ENCODE data around the gene PDLIM7. TPM values are rescaled to one million over a fixed set of nuclear protein-coding genes. Genes with fewer than 3 reads are reported as not detected.

Gene PDLIM7
- total RNA-seq, 2 donors from 2014 or later = 44.6 to 47.5 TPM

GRCh38 chr5:177500685-177501522 lies 3.5 kb upstream of the PDLIM7 start:
- H3K36me3 Mint-ChIP-seq = no peaks in the 10 kb centered on the region
- DNase-seq (ENCODE audit: low spot score in 2 of 2) (peak; percentile 77 to 92), ATAC-seq (peak; percentile 27 to 34)
- no peaks in the 10 kb centered on the region for H3K9me3 Mint-ChIP-seq
- H3K27ac Mint-ChIP-seq = no peak overlapping the region

GRCh38 chr5:177499842-177500241 lies 2.4 kb upstream of the PDLIM7 start:
- DNase-seq (ENCODE audit: low spot score in 2 of 2) (no peak), ATAC-seq (no peak)
- Mint-ChIP-seq H3K27ac (no peak overlapping the region), H3K36me3 (no peaks in the 10 kb centered on the region), H3K9me3 (no peaks in the 10 kb centered on the region)

DNA sequence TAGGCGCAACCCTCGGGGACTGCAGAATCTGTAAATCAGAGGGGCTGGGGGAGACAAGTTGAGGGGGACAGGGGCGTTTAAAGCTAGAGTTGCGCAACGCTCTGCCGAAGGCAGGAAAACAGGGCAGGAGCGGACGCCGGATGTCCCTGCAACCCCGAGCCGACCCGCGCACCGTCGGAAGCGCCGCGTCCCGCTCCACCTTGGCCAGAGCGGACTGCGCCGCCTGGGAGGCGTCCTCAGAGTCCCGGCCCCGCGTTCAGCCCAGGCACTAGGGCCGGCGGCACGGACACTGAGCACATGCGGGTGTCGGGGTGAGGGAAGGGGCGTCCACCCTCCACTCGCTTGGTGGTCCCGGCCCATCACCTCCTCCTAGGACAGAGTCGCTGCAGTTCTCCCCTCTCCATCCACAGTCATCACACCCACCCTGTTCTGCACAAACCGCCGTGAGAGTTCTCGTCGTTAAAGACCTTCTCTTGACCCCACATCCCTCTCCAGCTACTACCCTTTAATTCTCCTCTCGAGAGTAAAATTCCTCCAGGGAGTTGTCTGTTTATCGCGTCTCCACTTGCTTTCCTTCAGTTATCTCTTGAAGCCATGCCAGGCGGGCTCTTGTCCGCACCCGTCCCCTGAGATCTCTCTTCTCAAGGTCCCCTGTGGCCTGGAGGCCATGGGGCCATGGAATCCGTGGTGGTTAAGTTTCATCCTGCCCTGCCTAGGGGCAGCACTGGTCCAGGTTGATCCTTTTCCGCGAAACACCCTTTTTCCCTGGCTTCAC lies 796 bp upstream of the PDLIM7 start:
- H3K36me3 Mint-ChIP-seq = no peaks in the 10 kb centered on the region

DNA sequence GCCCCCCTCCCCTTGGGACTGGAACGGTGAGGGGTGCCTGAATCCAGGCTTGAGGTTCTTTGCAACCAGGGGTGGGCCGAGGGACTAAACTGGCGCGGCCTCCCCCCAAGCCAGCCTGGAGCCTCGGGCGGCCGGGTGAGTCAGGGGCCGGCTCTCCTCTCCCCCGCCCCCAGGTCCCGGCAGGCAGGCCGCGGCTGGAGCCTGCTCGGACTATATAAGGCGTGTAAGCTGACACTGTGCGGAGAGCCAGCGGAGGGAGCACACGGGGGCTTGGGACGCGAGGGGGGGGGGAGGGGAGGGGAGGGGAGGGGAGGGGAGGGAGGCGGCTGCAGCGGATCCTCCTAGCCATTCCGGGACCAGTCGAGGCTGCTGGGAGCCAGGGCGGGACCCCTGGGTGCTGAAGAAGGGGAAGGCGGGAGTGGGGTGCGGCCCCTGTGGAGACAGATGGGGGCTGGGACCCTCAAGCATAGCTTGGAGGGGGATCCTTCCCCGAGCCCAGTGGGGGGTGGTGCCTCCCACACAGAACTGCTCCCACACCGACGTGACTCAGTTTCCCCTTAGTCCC lies 595 bp downstream of the PDLIM7 start:
- no peaks in the 10 kb centered on the region for H3K9me3 Mint-ChIP-seq
- H3K27ac Mint-ChIP-seq = no peak overlapping the region
- DNase-seq (ENCODE audit: low spot score in 2 of 2) (no peak), ATAC-seq (peak in 1 of 2 donors; percentile 8)
- no peaks in the 10 kb centered on the region for H3K36me3 Mint-ChIP-seq

More for the DNA sequence above, 796 bp upstream of the PDLIM7 start:
- ATAC-seq = peak; percentile 7 to 24
- DNase-seq (ENCODE audit: low spot score in 2 of 2) = peak in 1 of 2 donors; percentile 67
- no peaks in the 10 kb centered on the region for H3K9me3 Mint-ChIP-seq
- H3K27ac Mint-ChIP-seq = peak overlapping the region; percentile 67 to 70

GRCh38 chr5:177496070-177496726 lies 1.2 kb downstream of the PDLIM7 start:
- H3K9me3 Mint-ChIP-seq = no peaks in the 10 kb centered on the region
- no peak overlapping the region for H3K27ac Mint-ChIP-seq
- DNase-seq (ENCODE audit: low spot score in 2 of 2) (no peak), ATAC-seq (no peak)
- no peaks in the 10 kb centered on the region for H3K36me3 Mint-ChIP-seq

GRCh38 chr5:177495243-177496060 lies 2.0 kb downstream of the PDLIM7 start:
- no peak overlapping the region for H3K27ac Mint-ChIP-seq
- no peaks in the 10 kb centered on the region for H3K9me3 Mint-ChIP-seq
- H3K36me3 Mint-ChIP-seq = no peaks in the 10 kb centered on the region
- DNase-seq (ENCODE audit: low spot score in 2 of 2) (no peak), ATAC-seq (no peak)

DNA sequence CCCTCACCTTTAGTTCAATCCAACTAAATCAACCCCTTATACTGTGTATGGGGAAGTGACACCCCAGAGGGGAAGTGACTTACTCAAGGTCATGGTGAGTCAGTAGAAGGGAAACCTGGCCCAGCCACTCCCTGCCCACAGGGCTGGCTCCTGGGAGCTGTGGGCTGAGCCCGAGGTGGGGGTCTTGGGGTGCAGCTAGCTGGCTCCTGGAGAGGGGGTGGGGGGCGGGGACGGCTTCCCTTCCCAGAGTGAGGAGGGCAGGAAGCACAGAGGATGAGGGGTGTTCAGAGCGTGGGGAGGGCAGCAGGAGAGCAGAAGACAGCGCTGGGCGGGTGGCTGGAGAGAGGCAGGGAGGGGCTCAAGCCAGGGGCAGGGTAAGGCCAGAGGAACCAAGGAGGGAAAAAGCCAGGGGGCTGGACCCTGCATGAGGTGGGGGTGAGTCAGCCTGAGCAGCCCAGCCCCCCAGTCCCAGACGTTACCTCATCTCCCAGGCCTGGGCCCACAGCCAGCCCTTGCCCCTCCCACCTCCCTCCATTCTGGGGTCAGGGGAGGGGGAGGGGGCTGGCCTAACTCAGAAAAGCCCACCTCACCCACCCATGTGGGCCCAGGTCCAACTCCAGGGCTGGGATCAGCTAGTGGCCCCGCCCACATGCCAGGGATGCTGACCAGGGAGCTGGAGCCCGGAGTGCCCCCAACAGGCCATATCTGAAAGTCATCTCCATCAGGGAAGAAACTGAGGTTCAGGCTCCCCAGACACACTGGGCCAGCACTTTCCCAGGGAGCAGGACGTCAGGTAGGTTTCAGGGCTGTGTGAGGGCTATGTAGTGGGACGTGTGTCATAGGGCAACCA lies 2.8 kb downstream of the PDLIM7 start:
- peak; percentile 28 to 62 for ATAC-seq
- DNase-seq (ENCODE audit: low spot score in 2 of 2) = peak in 1 of 2 donors; percentile 71
- Mint-ChIP-seq H3K27ac (peak overlapping the region; percentile 44 to 75), H3K9me3 (no peaks in the 10 kb centered on the region), H3K36me3 (no peaks in the 10 kb centered on the region)

- ATAC-seq (no peak), DNase-seq (ENCODE audit: low spot score in 2 of 2) (no peak)
- H3K36me3 Mint-ChIP-seq = no peaks in the 10 kb centered on the region
- no peaks in the 10 kb centered on the region for H3K9me3 Mint-ChIP-seq
- peak overlapping the region; percentile 44 to 75 for H3K27ac Mint-ChIP-seq
Measured at GRCh38 chr5:177493795-177494345, 3.5 kb downstream of the PDLIM7 start.

- Mint-ChIP-seq H3K27ac (peak overlapping the region; percentile 36 to 75), H3K36me3 (no peaks in the 10 kb centered on the region), H3K9me3 (no peaks in the 10 kb centered on the region)
- ATAC-seq (no peak), DNase-seq (ENCODE audit: low spot score in 2 of 2) (no peak)
Measured at GRCh38 chr5:177492841-177493240, 4.6 kb downstream of the PDLIM7 start.

DNA sequence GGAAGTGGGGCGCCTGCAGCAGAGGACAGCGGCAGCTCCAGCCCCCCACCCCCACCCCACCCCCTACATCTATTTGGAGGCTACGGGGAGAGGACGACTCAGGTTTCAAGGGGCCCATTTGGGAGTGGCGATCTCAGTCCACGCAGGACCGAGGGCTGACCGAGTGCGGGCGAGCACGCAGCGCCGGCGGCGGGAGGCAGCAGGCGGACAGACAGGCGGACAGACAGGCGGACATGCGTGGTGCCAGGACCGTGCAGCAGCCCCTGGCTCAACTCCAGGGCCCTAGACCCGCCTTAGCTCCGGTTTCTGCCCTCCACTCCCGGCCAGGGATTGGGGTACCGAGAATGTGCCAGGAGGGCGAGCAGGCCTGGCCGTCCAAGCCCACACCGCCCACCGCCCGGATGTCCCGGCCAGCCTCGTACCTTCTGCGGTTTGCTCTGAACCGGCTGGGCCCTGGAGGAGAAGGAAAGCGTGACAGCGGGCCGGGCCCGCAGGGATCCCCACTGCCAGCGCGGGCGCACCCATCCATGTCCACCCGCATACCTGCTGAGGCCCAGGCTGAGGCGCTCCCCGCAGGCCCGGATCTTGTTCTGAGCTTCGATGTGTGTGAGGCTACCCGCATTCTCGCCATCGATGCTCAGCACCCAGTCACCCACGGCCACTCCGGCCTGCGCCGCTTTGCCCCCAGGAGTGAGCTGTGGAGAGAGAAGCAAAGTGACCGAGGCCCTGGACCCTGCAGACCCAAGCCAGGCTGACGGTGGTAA lies 5.2 kb downstream of the PDLIM7 start:
- ATAC-seq (no peak), DNase-seq (ENCODE audit: low spot score in 2 of 2) (no peak)
- peak overlapping the region in 1 of 2 donors; percentile 36 for H3K27ac Mint-ChIP-seq
- no peaks in the 10 kb centered on the region for H3K36me3 Mint-ChIP-seq
- no peaks in the 10 kb centered on the region for H3K9me3 Mint-ChIP-seq

- H3K36me3 Mint-ChIP-seq = no peaks in the 10 kb centered on the region
- no peak overlapping the region for H3K27ac Mint-ChIP-seq
- no peaks in the 10 kb centered on the region for H3K9me3 Mint-ChIP-seq
- ATAC-seq (peak; percentile 3 to 51), DNase-seq (ENCODE audit: low spot score in 2 of 2) (peak in 1 of 2 donors; percentile 72)
Measured at GRCh38 chr5:177491429-177491945, 5.9 kb downstream of the PDLIM7 start.

- no peaks in the 10 kb centered on the region for H3K9me3 Mint-ChIP-seq
- ATAC-seq (no peak), DNase-seq (ENCODE audit: low spot score in 2 of 2) (no peak)
- H3K36me3 Mint-ChIP-seq = no peaks in the 10 kb centered on the region
- peak overlapping the region in 1 of 2 donors; percentile 49 for H3K27ac Mint-ChIP-seq
Measured at GRCh38 chr5:177490992-177491391, 6.4 kb downstream of the PDLIM7 start.

DNA sequence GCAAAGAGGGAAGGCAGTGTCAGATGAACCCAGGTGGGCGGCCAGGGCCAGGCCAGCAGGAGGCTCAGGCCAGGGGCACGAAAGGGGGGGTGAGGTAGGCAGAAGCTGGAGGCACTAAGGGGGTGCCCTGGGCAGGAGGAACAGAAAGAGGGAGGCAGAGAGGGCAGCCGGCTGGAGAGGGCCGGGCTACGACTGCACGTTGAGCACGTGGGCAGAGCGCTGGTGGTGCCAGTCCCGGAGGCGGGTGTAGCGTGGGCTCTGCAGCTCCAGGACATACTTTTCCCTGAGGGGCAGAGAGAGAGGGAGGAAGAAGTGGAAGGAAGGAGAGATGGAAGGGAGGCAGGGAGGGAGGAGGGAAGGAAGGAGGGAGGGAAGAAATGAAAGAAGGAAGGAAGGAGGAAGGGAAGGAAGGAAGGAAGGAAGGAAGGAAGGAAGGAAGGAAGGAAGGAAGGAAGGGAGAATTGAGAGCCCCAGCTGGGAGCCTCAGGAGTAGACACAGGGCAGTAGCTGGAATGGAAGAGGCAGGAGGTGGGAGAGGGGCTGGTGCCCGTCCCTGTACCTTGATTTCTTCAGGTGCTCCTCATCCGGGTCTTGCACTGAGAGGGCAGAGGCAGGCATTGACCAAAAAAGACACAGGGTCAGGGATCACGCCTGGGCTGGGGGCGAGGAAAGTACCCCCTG lies 7.0 kb downstream of the PDLIM7 start:
- H3K36me3 Mint-ChIP-seq = no peaks in the 10 kb centered on the region
- no peak for DNase-seq (ENCODE audit: low spot score in 2 of 2)
- H3K27ac Mint-ChIP-seq = peak overlapping the region; percentile 33 to 49
- ATAC-seq = no peak
- no peaks in the 10 kb centered on the region for H3K9me3 Mint-ChIP-seq

All from activated naive CD4-positive, alpha-beta T cell treated with anti-CD3 and anti-CD28 coated beads, Interleukin-2, amount 50 U/mL, for 72 hours (primary cell).